Activated T-cell treated with anti-CD3 and anti-CD28 coated beads, Interleukin-2, amount 50 U/mL, for 1 hour (primary cell): Measurements from ENCODE around the gene VIT.
"Not testable (repeated sequence)": the region's sequence is repeated elsewhere in the genome, so short reads cannot be mapped to it uniquely, and the experiment has no call there.

Experiments
- DNase-seq: peaks from one replicate; pipeline ENCODE4 v3.0.0-alpha.2; 2020

The VIT gene

DNA sequence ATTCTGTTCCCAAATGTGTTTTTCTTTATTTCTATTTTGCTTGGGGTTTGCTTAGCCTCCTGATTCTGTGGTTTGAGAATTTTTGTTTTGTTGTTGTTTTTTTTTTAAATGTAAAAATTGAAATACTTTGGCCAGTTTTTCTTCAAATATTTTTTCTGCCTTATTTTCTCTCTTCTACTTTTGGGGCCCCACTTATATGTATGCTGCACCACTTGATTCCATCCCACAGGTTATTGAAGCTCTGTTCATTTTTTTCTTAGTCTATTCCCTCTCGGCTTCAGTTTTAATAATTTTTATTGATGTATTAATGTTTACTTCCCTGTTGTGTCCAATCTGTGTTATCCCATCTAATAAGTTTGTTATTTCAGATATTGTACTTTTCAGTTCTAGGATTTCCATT, 17.7 kb upstream of the VIT start:
- DNase-seq = no peak

GRCh38 chr2:36680012-36680411, 16.5 kb upstream of the VIT start:
- DNase-seq = no peak

DNA sequence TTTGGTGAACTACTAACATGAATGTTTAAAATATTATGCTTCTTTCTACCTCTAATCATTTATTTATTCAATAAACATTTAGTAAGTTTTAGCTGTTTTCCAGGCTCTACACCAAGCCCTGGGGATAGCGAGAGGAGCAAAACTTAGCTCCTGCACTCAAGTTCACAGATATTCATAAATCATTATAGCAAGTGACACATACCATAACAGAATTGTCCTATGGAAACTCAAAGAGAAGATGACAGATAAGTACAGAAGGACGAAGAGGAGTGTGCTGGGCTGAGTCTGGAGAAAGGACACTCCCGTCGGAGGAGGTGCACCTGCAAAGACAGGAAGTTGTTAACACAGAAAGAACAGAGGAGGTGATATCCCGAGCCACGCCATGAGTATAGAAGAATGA, 13.9 kb upstream of the VIT start:
- no peak for DNase-seq

DNA sequence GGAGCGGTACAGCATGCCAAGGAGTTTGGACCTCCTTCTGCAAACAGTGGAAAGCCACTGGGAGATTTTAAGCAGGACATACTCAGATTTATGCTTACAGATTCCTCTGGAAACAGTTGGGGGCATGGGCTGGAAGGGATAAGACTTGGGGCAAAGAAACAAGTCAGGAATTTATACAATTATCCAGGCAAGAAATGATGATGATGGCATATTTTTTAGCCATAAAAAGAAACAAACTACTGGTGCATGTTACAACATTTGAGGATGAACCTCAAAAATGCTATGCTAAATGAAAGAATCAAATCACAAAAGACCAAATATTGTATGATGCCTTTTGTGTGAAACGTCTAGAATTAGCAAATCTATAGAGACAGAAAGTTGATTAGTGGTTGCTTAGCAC, 13.5 kb upstream of the VIT start:
- DNase-seq = no peak

DNA sequence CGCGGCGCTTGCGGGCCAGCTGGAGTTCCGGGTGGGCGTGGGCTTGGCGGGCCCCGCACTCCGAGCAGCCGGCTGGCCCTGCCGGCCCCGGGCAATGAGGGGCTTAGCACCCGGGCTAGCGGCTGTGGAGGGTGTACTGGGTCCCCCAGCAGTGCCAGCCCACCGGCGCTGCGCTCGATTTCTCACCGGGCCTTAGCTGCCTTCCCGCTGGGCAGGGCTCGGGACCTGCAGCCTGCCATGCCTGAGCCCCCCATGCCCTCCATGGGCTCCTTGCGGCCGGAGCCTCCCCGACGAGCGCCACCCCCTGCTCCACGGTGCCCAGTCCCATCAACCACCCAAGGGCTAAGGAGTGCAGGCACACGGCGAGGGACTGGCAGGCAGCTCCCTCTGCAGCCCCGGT, 8.2 kb upstream of the VIT start:
- not testable (repeated sequence) for DNase-seq

- DNase-seq = not testable (repeated sequence)
Measured at GRCh38 chr2:36689013-36689412, 7.5 kb upstream of the VIT start.

DNA sequence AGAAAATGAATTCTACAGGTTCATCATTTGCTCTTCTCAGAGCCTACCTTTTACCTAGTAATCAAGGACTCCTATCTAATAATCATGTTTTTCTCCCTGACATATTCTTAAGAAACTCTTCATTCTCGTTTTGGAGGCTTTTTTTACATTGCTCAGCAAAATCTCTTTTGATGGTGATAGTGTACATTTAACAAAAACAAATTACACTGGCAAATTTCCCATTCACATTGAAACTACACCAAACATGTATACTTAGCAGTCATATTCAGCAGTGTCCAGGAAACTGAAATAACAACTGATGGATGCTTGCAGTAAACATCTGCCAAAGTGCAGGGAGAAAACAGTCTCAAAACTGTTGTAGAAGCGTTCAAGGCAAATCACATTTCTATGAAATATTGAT, 4.4 kb upstream of the VIT start:
- DNase-seq = no peak

- no peak for DNase-seq
Measured at GRCh38 chr2:36693825-36694224, 2.7 kb upstream of the VIT start.

DNA sequence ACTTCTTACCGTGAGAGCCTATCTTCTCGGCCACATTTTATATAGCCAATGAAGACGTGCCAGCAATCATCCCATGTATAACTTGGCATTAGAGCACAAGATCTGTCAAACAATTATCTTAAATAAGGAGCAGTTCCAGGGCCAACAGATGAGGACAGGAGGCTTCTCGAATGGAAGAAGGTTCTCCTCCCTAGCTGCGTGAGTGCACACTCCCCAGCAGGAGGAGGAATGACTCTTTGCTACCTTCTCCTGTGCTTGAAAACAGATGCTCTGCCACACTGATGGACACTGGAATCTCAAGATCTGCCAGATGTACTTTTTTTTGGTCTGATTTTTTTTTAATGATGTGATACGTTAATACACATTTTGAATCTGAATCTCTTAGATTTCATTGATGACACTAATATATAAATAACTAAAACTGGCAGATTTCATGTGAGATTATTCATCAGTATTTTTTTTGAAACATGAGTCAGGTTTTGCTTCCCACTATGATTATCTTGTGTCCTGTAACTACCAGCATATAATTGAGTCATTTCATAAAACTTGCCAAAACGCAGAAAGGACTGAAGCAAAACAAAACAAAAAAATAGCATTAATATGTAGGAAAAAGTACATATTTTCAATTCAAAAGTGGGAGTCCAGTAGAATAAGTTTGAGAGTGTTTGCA, 626 bp upstream of the VIT start:
- DNase-seq = no peak

DNA sequence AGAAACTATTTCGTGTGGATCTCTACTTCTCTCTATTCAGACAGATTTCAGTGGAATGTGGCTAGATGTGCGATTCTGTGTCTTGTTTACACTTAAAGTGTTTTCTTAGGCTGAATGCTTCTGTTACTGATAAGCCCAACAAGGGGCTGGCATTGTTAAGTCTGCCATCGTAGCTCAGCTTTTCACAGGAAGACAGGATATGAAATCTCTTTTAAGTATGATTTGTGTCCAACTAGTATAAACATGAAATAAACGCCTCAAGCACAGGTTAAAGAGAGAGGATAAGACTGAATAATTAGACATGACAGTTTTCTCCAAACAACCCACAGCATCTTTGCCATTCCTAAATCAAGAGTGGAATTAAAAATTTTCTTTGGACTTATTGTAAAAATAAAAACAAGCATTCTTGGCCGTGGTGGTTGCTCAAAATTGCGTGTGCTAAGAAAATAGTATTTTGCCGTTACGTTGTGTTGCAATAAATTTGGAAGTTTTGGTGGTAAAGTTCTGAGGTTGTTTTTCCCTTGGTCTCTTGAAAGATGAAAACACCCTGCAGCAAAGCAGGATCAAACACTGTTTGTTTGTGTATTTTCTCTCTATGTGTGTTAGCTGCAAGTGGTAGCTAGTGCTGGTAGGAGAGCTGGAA, 1.0 kb downstream of the VIT start:
- no peak for DNase-seq

- no peak for DNase-seq
Measured at GRCh38 chr2:36698993-36699392, 2.5 kb downstream of the VIT start.

GRCh38 chr2:36700311-36700710, 3.8 kb downstream of the VIT start:
- DNase-seq = no peak

DNA sequence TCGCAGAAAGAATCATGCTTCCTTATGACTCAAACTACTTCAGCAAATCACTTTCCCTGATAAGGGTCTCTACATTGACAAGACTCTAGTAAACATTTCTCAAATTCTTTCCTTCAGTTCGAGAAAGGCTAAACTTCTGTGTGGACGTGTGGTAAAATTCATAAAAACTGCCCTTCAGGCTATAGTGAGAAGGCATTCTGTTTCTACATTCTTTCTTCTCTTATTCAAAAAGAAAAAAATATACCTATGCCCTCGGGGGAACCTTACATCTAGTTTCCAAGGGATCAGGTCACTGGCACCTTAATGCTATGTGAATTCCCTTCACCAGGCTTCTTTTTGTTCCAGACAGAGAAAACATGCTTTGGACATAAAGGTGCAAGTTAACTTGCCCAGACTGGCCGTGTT, 4.9 kb downstream of the VIT start:
- DNase-seq = no peak

GRCh38 chr2:36701918-36702317, 5.4 kb downstream of the VIT start:
- DNase-seq = no peak

DNA sequence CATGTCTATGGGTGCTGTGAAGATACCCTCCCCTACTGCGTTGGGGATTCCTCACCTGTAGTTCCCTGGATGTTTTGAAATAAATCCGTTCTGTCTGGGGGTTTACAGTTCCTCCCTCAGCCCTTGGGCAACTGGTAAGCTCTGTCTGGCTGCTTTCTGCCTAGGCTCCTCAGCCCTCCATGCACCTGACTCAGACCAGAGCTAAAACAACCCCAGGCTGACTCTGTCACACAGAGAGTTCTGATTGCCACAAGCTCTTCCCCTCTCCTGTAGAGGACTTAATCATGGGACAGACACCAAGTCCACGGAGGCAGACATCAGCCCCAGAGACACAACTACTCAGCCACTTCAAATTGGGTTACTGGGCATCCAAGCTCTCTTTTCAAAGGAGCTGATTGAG, 6.3 kb downstream of the VIT start:
- no peak for DNase-seq

- DNase-seq = no peak
Measured at GRCh38 chr2:36704475-36705150, 8.1 kb downstream of the VIT start.

DNA sequence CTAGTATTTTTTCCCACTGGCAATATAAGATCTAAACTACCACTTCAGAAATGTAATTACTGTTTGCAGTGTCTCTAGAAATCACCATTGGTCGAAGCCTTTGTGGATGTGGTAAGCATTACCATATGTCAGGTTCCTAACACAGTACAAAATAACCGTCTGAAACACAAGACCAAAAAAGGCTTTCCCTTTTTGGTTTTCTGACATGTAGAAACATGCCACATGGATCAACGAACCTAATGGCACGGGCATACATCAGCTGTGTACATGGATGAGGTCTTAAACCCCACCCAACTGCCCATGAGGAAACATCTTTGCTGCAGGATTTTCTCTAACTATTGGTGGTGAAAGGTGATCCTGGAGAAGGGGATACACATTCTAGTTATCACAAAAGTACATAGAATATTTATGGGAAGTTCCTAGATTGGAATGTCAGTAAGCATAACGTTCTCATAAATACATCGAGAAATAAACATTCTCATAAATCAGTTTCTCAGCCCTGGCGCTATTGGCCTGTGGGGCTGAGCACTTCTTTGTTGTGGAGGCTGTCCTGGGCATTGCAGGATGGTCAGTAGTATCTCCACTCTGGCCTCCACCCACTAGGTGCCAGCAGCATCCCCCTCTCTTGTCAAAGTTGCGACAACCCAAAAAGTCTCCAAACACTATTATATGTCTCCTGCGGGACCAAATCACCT, 9.0 kb downstream of the VIT start:
- DNase-seq = no peak

- DNase-seq = no peak
Measured at GRCh38 chr2:36706021-36706876, 9.7 kb downstream of the VIT start.

- no peak for DNase-seq
Measured at GRCh38 chr2:36707050-36707449, 10.5 kb downstream of the VIT start.

DNA sequence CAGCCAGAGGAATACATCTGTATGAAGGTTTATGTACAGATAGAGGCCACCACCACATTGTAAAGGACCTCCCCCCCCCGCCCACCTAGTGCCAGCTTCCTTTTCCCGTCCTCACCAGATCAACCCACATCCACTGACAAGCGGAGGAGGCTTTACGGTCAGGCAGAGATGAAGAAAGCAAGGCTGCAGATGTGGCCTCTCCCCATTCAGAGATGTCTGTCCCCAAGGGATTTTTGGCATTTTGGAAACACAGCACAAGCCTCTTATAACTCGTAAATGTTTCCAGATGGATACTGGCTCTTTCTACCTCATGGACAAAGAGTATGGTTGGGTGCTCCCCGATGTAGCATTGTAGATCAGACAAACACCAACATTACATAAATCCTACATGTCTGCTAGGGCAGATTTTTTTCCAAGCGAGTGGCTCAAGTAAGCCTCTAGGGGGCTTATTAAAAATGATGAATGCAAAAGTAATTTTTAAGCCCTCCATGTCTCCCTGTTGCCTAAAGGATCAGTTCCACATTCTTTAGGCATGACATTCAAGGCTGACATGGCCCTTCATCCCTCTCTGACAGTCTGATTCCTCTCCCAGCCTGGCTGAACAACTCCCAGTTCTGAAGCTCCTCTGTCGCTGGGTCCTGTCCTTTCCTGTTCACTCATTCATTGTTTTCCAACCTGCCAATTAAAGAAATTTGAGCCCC, 11.7 kb downstream of the VIT start:
- no peak for DNase-seq

DNA sequence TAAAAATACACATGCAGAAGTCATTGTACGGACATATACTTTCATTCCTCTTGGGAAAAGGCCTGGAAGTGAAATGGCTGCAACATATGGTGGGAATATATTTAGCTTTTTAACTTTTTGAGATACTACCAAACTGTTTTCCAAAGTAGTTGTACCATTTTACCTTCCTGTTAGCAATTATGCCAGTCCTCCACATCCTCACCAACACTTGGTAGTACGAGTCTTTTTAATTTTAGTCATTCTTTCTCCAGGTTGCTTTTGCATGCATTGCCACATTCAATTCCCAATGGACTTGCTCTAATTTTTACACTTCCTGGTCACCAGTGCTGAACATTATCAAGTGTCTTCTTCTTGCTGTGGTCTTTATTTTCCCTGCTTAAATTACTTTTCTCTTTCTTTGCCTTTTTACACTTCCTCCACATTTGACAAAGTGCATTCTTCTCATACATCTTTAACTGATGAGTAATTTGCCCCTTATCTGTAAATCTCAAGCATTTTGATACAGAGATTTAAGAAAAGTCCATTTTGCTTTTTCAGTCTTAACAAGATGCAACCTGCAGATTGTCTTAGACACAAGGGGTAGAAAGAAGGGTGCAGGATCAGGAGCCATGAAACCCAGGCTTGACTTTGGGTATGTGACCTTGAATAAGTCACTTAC, 14.5 kb downstream of the VIT start:
- DNase-seq = no peak
